Epidermal melanocyte (primary cell): ENCODE results near the gene UNC5C.

Experiments
- DNase-seq: peaks from one replicate; pipeline ENCODE4 v3.0.0; 2011; ENCODE audit warnings: low spot score; ENCODE audit not compliant: insufficient read length

Gene UNC5C

DNA sequence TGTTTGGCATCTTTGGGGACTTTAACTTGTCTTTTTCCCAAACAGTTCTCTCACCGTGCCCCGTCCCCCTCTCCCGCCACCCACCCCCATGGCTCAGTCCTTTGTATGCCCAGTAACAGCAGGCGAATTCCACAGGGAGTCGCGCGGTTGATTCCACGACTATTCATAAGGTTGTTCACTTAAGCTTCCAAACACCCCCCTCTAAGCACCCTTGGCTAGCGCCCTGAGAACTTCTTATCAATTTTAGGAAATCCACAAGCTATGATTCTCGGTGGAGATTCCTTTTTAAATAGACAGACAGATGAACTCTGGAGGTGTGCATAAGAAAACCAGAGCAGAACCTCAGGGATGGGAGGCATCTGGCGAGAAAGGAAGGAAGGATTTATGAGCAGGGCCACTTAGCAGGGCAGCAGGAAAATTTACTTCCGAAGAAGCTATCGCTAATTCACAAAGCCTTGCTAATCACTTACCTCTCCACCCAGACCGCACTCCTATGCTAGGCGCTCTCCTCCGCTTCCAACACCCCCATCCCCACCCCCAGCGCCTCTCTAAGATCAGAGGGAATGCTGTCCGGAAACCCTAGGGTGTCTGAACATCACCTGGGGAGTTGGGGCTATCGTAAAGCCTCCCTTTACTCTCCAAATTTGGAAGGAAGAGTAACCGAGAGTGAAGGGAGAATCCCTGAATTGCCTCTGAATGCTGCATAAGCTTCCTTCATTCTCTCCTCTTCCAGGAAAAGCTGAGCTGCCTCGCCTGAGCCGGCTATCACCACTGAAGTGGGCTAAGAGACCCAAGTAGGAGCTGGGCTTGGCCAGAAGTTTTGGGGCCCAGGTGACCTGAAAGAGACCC is 1.7 kb downstream of the UNC5C start:
- no peak for DNase-seq

DNA sequence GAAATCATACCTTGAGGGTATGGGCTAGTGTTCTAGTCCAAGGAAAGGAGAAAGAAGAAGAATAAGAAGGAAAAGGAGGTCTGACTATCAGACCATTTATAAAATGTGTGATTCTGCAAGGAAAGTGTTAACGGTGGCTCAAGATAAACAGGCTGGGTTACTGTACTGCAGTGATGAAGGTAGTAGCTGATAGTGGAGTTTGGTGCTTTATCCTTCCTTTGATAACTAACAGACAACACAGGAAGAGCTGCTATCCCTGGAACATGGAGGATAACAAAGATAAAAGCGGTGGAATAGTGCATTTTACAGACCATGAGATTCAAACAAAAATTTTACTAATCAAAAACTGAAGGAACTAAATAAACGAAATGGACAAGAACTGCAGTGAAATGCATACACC is 2.6 kb downstream of the UNC5C start:
- no peak for DNase-seq

DNA sequence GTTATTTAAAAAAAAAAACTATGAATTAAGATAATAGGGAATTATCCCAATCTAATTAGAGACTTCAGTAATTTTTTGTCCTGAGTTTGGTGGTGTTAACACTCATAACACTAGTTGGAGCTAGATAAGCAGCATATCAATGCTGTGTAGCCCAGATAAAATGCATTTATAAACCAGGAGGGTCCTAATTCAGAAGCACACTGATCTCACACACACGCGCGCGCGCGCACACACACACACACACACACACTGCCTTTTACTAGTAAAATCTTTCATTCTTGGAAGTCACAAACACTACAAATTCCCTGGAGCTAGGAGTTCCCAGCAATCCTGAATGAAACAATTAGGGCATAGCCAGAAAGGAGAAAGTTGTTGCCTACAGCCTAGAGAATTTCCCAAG is 3.2 kb downstream of the UNC5C start:
- no peak for DNase-seq

DNA sequence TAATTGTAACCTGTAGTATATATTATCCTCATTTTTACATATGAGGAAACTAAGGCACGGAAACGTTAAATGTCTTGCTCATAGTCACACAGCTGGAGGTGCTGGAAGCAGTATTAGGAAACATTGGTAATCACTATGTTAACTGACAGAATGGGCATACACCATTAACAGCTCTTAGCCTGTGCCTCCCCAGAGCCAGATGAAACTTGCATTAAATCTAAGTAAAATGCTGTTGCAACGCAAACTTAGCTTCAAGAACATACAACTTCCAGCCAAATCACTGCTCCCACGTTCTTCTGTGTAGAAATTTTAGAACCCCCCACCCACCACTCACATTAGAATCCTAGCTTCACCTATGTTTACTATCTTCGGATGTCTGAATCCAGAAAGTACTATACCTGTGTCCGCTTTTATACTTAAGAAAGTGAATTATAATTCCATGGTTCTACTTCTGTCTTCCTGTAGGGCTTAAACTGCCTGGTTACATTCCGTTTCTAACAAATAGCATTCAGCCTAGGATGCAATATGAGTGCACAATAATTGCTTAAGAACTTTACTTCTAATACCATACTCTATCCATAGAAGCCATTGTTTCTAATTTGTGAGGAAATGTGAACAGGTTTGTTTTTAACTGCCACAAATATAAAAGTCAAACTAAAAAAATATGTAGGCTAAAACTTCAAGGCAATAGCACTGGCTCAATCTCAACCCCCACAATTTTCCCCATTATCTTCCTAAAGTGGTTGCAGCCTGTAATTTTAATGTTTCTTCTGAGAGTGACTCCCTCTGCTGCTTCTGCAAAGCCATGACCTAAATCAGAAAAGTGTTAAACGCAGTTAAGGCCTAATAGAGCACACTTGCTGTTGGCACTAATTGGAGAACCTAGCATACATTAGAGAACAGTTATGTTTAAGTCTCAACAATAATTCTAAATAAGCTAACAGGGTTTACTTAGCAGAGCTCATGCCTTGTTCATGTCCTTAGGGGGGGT is 4.4 kb downstream of the UNC5C start:
- DNase-seq, result no peak

DNA sequence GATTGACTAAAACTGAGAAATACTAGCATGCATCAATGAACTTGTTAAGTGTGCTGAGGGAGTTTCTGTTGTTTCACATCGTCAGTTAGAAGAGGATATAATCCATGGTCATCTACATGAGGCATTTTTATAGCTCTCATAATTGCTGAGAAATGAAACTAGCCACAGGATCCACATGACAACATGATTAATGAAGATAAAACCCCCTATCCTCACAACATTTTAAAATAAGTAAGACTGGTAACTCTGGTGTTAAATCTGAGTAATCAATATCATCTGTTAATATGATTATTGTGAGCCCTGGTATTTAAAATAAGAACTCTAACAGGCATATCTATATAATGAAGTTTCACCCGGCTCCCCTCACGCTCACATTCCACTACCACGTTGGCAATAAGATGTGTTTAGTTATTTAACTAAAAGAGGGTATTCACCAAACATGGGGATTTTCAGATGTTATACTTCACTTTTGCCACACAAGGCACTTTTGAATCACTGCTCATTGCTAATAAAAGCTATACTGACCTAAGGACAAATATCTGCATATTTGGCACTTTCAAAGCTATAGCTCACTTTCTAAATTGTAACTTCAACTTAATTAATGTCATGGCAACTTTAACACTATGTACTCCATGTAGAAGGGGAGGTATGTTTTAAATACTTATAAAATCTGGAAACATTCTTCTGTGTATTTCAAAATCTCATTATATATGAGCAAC is 6.7 kb downstream of the UNC5C start:
- DNase-seq, result no peak

DNA sequence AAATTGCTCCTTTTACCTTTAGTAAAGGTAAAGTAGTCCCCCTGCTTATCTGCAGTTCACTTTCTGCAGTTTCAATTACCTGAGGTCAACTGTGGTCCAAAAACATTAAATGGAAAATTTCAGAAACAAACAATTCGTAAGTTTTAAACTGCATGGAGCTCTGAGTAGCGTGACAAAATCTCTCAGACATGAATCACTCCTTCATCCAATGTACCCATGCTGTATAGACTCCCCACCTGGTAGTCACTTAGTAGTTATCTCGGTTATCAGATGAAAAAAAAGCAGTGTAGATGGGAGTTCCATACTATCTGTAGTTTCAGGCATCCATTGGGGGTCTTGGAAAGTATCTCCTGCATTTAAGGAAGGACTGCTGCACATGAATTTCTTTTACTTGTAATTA is 7.7 kb downstream of the UNC5C start:
- DNase-seq, result no peak

DNA sequence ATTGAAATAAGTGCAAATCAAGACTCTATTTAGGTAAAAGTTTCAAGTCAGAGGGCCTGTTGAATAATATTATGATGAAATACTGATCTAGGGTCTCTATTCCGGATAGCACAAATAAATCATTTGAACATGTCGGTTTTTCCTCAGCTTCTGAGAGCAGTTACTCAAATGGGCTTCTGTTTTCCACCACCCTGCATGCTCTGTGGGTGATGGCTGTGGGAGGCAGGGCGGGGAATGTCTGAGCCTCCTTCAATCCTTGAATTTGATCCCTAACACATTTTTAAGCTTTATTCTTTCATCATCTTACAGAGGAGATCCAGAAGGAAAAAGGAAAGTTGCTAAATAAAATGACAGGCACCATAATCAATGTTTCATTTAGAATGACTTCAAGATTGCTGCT is 8.5 kb downstream of the UNC5C start:
- no peak for DNase-seq

DNA sequence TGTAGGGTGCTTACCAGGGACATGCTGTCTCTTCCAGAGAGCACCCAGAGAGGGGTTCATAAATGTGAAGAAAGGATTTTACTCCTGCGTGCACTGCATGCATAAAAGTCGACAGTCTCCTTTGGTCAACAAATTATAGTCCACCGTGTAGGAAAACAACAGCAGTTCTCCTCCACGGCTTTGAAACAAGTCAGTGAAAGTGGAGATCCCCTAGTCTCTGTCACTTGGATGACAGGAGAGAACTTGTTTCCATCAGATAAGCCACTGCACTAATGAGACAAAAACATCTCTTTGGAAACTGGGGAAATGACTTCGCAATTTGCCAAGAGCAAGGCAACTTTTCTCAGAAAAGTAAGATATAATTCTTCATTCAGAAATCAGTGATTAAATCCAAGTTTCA is 9.7 kb downstream of the UNC5C start:
- no peak for DNase-seq

DNA sequence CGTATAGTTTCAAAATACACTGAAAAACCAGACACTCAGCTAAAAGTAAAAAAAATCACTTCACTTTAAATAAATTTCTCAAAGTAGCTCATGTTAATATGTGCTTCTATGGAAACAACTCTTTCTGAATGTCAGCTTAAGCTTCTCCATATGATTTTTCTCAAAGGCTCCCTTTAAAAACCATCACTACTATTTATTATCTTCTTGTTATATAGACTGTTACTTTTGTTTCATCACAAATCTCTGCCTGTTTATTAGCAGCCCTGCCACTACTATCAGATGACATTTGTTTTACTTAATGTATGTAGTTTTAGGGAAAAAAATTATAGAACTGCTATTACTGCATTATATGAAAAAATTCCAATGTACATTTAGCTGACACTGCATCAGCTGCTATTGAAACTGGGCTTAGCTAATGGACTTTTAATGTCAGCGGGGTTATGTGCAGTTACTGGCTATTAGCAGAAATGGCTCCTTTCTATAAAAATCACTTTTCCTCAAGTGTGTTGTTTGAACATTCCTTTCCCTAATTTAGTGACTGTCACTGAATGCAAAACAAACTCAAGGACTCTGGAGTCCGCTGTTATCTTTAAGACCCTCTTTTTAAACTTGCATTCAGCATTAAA is 10.8 kb downstream of the UNC5C start:
- no peak for DNase-seq

DNA sequence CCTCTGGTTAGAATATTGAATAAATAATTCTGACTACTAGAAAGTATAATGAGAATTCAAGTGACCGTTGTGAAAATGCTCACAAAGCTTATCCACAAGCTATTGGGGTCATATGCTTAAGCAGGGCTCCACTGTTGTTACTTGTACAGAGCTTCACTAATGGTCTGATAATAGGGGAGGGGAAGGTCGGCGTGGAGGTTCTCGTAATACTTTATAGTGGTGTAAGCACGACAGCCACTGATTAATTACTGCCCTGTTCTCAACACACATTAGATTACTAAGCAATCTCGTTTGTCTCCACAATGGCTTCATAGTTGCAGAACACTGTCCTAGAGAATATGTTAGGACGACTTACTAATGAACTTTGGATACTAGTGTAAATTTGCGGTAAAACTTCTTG is 11.6 kb downstream of the UNC5C start:
- no peak for DNase-seq

DNA sequence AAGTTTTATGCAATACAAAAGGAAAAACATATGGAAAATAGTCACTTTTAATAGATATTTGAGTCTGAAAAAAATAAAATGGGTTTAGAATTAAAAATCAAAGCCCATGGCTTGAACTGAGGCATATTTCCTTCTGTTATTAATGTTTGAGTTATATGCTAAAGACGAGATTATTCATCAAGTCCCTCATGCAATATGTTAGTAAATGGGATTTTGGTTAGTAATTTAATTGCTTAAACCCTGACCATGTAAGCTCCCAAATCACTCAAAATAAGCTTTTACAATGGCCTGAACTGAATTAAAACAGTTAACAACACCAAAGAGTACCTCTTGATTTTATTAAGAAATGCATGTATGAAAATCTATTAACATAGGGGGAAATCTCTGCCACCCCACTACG is 12.1 kb downstream of the UNC5C start:
- no peak for DNase-seq

DNA sequence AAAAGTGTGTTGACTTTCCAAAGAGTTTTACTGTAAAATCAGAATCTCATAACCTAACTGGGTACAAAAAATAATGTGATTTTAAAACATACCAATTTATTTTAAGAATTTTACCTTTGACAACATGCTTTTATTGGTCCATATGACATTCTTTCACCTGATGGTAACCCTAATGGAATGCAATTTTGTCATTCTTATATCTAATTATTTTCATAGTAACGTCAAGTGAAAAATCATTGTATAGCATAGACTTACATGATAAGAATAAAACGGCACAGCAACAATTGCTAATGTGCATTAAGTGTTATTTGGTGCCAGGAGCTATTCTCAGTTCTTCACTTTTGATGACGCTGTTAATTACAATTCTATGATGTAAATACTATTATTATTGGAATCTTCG is 13.6 kb downstream of the UNC5C start:
- DNase-seq, result no peak

DNA sequence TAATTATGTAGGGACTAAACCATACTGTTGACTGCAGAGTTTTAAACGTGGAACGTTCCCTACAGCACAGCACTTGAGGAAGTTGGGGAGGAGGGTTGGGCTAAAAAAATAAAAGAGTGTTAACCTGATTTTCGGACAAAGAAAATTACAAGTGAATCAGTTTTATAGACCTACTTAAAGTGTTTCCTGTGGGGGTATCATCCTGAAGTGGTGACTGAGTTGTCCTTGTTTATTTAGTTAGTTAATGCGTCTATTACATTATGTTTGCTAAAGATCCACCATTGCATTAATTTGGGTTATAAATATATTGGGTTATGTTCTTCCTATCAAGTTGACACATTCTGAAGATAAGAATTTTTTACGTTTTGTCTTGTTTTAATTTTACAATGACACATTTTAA is 14.7 kb downstream of the UNC5C start:
- DNase-seq, result no peak

DNA sequence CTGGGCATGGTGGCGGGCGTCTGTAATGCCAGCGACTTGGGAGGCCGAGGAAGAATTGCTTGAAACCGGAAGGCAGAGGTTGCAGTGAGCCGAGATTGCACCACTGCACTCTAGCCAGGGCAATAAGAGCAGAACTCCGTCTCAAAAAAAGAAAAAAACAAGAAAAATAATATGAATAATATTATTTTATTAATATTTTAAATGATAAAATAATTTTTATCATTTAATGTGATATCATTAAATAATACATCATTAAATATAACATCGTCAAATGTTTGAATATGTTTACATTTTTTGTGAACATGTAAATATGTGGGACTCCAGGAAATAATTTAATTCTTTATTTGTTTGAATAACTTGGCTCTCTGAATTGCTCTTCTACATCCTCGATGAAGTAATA is 15.5 kb downstream of the UNC5C start:
- DNase-seq, result no peak

DNA sequence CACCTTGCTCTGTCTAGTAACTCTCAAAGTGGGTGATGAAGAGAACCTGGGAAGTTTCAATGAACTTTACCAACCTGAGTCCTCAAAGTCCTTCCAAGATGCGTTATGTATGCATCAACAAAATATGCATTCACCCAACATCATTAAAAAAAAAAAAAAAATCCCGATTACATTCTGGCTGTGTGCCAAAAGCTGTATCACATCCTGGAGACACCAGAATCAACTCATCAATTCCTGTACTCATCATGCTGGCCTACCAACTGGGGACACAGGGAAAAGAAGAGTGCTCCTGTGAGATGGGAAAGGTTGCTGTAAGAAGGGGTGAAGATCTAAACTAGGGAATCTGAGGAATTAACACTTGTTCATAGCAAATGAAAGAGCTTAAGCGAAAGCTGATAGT is 16.5 kb downstream of the UNC5C start:
- no peak for DNase-seq

DNA sequence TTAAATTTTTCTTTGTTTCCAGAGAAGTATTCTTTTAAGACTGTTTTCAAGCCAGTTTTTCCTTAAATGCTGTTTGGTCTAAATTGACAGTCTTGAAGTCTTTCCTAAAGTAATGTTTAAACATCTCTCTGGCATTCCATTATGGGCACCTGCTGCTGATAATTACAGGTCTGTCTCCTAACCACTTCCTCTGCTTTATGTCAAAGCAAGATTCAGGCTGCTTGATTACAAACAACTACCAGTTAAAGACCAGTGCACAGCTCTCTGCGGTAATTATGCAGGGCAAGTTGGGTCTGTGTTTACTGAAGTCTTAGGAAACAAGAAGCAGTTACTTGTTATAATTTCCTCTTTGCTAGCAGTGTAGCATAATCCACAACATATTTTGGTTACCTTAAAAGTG is 17.6 kb downstream of the UNC5C start:
- no peak for DNase-seq

DNA sequence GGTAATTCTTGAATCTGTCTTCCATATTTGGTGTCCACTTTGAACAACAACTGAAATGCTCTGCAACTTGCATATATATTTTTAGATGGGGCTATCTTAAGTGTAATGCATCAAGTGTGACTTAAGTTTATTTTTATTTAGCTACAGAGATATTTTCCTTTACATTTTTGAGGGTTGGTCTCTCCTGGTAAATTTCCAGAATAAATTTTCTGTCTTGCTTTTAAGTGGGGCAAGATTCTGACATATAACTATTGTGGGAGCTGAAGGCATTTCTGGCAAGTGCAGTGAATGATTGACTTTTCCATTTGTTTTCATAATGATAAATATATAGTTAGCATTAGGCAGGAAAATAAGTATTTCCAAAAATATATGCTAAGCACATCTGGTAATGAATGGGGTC is 18.8 kb downstream of the UNC5C start:
- no peak for DNase-seq

DNA sequence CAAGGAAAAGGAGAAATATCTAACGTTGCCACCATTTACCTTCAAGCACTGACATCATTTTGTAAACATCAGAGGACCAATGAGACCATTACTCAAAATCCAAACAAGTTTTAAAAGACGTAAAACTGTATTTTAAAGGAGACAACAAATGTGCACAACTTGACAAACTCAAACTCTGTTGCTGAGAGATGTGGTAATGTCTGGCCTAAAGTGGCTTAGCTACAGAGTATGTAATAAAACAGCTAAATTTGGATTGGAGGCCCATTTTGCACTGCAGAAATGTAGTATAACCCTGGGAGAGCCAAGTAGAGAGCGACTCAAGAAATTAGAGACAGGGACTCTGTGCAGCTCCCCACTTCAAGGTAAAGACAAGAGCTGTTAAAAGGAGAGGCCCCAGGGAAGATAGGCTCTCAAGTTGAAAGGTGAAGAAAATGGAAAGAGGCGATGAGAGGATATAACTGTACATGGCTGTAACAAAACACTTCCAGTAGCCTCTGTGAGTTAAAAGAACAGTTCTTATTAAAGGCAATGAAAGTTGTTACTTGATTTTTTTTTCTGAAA is 20.3 kb downstream of the UNC5C start:
- DNase-seq, result no peak

DNA sequence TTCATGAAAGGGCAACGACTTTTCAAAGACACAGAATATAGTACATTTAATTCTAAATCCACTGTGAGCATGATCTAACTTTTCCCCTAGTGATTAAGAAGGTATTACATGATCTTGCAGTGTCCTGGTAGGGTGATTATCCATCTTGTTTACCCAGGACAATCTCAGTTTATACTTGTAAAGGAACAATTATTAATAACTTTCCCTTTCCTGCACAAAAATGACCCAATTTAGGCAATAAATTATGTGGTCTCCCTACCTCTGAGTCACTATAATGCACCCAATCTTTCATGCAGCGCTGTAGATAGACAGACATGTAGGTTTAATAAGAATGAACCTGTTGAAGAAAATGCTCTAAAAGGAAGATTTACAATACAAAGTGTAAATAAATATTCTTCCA is 22.7 kb downstream of the UNC5C start:
- no peak for DNase-seq

DNA sequence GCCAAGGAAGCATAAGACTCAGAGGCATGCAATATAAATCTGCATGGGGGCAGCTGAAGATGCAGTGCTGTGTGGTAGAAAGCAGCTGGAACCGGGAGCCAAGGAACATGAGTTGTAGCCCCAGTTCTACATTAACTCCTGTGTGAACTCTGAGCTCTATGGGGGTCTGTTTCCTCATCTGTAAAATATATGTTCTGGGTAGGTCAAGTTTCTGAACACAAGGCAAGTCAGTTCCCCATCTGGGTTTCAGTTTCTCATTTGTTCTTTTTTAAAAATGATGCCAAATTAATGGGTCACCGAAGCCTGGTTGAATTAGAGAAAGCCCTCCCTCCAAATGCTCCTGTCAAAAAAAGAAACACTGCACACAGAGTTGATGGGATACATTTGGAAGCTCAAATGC is 24.0 kb downstream of the UNC5C start:
- DNase-seq, result no peak

DNA sequence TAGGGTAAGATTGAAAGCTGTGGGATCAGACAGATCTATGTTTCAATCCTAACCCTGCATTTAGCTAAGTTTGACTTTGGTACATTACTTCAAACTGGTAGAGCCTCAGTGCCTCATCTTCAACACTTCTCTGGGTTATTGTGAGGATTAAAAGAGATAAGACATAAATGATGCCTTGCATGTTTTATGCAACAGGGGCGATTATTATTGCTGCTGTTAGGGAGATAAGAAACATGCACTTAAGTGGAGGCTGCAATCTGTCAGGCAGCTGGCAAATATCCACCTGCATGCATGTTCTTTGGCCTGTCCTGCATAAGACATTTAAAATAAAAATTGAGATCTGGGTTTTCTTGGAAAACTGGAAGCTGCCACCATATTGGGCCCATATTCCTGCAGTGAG is 24.6 kb downstream of the UNC5C start:
- DNase-seq, result no peak
